ENCODE data around the gene MAP2K7. TPM values are rescaled to one million over a fixed set of nuclear protein-coding genes. Genes with fewer than 3 reads are reported as not detected.
"Not testable (repeated sequence)": the region's sequence is repeated elsewhere in the genome, so short reads cannot be mapped to it uniquely, and the experiment has no call there.

Gene MAP2K7
- total RNA-seq, 1 experiment from 2014 or later = 12.9 TPM

DNA sequence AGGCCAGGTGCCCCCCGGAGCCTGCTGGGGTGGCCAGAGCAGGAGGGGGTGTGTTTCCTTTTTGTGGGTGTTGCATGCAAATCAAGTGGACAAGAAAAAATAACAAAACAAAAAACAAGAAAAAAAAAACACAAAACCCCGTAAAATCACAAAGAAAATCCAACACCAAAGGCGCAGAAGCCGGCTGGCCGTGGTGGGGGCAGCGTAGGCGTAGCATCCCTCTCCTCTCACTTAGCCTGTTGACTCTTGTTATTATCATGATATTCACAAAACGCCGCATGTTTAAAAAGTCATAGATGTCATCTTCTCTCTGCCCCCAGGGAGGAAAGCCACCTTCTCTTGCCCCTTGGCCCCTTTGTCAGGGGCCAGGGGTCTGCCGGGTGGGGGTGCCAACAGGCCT lies 10.0 kb downstream of the MAP2K7 start:
- Histone ChIP-seq H3K27ac (no peak overlapping the region), H3K27me3 (no peaks in the 10 kb centered on the region; the same call in 1 of the 2 replicates), H3K4me3 (no peak overlapping the region), H3K9me3 (replicated peaks) (no peaks in the 10 kb centered on the region), H3K36me3 (no peaks in the 10 kb centered on the region; the same call in 1 of the 2 replicates), H3K4me1 (no peaks in the 10 kb centered on the region)
- no peak for DNase-seq

DNA sequence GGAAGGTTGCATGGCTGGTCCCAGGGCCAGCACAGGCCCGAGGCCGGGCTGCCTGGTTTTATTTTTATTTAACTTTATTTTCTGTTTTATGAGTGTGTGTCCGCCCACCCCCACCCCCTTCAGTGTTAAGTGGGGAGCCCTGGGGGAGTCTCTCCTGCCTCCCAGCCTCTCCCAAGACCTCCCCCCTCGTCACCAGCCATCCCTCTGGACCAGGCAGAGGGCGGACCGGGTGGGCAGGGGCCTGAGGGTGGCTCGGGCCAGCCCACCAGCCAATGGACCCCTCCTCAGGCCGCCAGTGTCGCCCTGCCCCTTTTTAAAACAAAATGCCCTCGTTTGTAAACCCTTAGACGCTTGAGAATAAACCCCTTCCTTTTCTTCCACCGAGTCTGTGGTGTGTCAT lies 10.4 kb downstream of the MAP2K7 start:
- DNase-seq = no peak
- Histone ChIP-seq H3K27me3 (no peaks in the 10 kb centered on the region; the same call in 1 of the 2 replicates), H3K9me3 (replicated peaks) (no peaks in the 10 kb centered on the region), H3K4me1 (no peaks in the 10 kb centered on the region), H3K36me3 (no peaks in the 10 kb centered on the region; the same call in 1 of the 2 replicates), H3K27ac (no peak overlapping the region), H3K4me3 (no peak overlapping the region)

DNA sequence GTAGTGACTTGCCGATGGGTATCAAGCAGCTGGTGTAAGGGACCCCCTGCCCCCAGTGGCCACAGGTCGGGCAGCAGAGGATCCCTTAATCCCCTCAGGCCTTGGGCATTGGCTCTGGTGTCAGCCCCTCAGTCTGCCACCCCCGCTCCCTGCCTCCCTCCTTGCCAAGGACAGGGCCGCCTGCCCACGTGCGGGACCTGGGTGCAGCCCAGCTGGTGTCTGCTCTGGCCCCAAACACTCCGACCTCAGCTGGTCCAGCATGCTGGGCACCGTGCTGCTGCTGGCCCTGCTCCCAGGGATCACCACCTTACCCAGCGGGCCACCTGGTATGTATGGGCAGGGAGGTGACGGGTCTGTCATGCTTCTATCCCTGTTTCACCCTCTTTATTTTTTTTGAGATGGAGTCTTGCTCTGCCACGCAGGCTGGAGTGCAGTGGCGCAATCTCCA lies 10.9 kb downstream of the MAP2K7 start, which contains the start of gene TGFBR3L:
Gene TGFBR3L (plus strand): TSS at position 233 of the 448 bp plus-strand sequence.
- Histone ChIP-seq H3K9me3 (replicated peaks) (no peaks in the 10 kb centered on the region), H3K4me3 (no peak within 1 kb of the TSS), H3K27ac (no peak within 1 kb of the TSS), H3K27me3 (no peaks in the 10 kb centered on the region; the same call in 1 of the 2 replicates), H3K4me1 (no peaks in the 10 kb centered on the region), H3K36me3 (no peaks in the 10 kb centered on the region; the same call in 1 of the 2 replicates)
- DNase-seq = no peak

DNA sequence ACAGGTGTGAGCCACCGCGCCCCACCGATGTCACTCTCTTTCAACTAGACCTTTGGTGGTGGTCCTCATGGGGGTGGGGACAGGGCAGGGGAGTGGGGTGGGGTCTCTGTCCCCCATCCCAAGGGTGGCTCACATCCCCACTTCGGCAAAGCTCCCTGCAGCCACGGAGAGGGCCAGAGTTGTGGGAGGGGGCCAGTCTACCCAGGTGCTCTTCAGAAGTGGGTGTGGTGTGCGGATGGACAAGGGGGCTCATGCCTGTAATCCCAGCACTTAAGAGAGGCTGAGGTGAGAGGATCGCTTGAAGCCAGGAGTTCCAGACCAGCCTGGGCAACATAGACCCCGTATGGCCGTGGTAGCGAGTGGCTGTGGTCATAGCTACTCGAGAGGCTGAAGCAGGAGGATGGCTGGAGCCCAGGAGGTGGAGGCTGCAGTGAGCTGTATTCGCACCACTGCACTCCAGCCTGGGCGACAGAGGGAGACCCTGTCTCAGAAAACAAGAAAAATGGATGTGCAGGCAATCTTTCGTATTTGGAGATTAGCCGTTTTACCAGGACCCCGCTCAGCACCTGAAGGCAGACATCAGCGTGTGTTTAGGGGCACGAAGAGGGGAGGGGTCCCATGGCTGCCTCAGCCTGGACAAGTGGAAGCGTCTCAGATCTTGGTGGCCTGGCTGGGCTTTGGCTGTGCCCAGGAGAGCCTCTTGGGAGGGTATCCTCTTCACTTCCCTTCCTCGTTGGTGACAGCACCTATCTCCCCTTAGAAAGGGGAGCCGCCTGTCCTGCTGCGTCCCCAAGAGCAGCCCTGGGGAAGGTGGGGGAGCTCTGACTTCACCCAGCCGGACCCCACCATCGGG lies 11.8 kb downstream of the MAP2K7 start:
- no peak overlapping the region for H3K4me3 ChIP-seq
- no peak for DNase-seq
- no peaks in the 10 kb centered on the region; the same call in 1 of the 2 replicates for H3K36me3 ChIP-seq
- H3K9me3 ChIP-seq (replicated peaks) = no peaks in the 10 kb centered on the region
- H3K4me1 ChIP-seq = no peaks in the 10 kb centered on the region
- H3K27me3 ChIP-seq = no peaks in the 10 kb centered on the region; the same call in 1 of the 2 replicates
- H3K27ac ChIP-seq = no peak overlapping the region

DNA sequence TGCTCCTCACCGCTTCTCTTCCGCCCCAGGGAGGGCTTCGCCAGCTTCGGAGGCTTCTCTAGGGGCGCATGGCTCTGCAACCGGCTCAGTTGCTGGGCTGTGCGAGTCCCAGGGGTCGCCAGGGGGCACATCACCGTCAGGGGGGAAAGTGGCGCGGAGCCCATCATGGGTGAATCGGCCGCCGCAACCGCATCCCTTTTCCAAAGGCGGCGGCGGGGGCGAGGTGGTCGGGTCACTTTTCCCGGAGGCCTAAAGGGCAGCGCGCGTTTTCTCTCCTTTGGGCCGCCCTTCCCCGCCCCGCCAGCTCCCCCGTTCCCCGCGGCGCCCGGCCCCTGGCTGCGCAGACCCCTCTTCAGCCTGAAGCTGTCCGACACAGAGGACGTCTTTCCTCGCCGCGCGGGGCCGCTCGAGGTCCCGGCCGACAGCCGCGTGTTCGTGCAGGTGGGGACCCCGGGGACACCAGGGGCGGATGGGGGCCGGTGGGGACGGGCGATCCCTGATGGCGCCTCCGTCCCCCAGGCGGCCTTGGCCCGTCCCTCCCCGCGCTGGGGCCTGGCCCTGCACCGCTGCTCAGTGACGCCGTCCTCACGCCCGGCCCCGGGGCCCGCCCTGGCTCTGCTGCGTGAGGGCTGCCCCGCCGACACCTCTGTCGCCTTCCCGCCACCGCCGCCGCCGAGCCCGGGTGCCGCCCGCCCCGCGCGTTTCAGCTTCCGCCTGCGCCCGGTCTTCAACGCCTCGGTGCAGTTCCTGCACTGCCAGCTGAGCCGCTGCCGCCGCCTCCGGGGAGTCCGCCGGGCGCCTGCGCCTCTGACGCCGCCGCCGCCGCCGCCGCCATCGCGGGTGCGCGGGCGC lies 12.7 kb downstream of the MAP2K7 start:
- Histone ChIP-seq H3K4me3 (peak overlapping the region; percentile 25), H3K9me3 (replicated peaks) (no peaks in the 10 kb centered on the region), H3K27me3 (no peaks in the 10 kb centered on the region; the same call in 1 of the 2 replicates), H3K27ac (no peak overlapping the region), H3K36me3 (no peaks in the 10 kb centered on the region; the same call in 1 of the 2 replicates), H3K4me1 (no peaks in the 10 kb centered on the region)
- DNase-seq = no peak

DNA sequence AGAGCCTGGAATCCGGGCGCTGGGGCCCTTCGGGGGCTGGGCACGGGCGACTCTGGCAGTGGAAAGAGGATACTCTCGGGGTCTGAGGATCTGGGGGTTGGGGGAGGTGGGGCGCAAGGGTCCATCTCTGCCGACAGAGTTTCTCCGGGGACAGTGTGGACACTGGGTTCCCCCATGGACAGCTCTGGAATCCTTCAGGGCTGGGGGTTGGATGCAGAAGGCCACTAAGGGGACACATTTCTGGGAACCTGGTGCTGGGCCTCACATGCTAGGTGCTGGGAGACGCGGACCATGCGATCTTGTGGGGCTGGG lies 13.2 kb downstream of the MAP2K7 start:
- Histone ChIP-seq H3K36me3 (no peaks in the 10 kb centered on the region; the same call in 1 of the 2 replicates), H3K27me3 (no peaks in the 10 kb centered on the region; the same call in 1 of the 2 replicates), H3K4me3 (no peak overlapping the region)

DNA sequence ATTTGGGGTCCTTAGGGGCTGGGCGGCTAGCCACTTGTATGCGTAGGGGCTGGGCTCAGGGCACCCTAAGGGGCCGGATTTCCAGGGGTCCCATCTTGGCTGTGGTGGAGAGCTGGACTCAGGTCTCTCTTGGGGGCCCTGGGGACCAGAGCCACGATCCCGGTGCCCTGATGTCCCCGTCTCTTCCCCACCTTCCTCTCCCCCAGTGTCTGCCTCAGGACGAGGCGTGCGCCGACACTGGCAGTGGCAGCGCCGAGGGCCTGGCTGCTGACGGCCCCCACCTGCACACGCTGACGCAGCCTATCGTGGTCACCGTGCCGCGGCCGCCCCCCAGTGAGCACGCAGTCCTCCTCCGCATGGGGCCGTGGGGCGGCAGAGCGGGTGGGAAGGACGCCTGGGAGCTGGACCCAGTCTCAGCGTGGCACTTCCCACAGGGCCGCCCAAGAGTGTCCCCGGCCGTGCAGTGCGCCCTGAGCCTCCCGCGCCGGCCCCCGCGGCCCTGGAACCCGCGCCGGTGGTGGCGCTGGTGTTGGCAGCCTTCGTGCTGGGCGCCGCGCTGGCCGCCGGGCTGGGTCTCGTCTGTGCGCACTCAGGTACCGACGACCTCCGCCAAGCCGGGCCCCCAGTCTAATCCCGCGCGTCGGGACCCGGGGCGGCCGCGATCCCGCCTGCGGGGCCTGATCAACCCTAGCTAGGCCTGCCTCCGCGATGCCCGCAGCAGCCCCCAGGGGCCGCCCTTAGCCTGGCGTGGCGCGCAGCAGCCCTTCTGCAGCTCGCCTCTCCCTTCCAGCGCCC lies 13.8 kb downstream of the MAP2K7 start:
- Histone ChIP-seq H3K36me3 (no peaks in the 10 kb centered on the region; the same call in 1 of the 2 replicates), H3K27me3 (no peaks in the 10 kb centered on the region; the same call in 1 of the 2 replicates), H3K9me3 (replicated peaks) (no peaks in the 10 kb centered on the region), H3K4me3 (no peak overlapping the region), H3K4me1 (no peaks in the 10 kb centered on the region), H3K27ac (no peak overlapping the region)
- DNase-seq = no peak

More for the DNA sequence above, 13.2 kb downstream of the MAP2K7 start:
- no peaks in the 10 kb centered on the region for H3K9me3 ChIP-seq (replicated peaks)
- no peak for DNase-seq
- no peak overlapping the region for H3K27ac ChIP-seq
- no peaks in the 10 kb centered on the region for H3K4me1 ChIP-seq

DNA sequence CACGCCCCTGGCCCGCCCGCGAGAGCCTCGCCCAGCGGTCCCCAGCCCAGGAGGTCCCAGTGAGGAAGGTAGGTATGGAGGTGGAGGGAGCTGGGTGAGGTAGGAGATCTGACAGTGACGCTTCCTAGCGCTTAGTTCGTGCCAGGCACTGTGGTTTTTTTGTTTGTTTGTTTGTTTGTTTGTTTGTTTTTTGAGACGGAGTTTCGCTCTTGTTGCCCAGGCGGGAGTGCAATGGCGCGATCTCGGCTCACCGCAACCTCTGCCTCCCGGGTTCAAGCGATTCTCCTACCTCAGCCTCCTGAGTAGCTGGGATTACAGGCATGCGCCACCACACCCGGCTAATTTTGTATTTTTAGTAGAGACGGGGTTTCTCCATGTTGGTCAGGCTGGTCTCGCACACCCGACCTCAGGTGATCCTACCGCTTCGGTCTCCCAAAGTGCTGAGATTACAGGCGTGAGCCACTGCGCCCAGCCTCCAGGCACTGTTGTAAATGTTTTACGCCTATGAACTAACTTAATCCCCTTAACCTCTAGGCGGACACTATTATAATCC lies 14.5 kb downstream of the MAP2K7 start:
- H3K27ac ChIP-seq, H3K4me3 ChIP-seq, H3K4me1 ChIP-seq: not testable (repeated sequence)

DNA sequence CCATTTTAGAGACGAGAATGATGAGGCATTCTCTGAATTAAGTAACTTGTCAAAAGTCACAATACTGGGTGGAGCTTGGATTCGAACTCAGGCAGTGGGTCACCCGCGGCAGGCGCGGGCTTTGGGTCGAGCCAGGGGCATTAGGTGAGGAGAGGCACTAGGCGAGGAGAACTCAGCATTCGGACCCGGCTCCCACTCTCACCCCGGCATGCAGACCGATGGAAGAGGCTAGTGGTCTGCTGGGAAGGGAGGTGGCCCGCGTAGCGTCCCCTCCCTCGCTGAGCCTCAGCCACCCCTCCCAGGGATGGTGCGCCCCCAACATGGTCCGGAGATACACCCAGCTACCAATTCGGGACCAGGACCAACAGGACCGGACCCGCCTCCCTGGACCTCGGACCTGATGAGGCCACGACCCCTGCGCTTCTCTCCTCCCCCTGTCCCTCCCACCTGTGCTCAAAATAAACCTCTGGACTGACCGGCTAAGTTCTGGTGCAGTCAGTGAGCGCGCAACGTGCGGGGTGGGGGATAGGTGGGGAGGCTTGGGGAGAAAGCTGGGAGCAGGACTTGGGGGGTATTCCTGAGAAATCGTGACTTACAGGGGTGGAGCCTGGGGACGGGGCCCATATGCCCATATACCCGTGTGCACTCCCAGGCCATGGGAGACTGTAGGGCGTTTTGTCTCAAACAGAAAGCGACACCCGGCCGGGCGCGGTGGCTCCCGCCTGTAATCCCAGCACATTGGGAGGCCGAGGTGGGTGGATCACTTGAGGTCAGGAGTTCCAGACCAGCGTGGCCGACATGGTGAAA lies 15.1 kb downstream of the MAP2K7 start:
- Histone ChIP-seq H3K27ac (no peak overlapping the region), H3K36me3 (no peaks in the 10 kb centered on the region), H3K27me3 (no peaks in the 10 kb centered on the region; the same call in 1 of the 2 replicates), H3K9me3 (replicated peaks) (no peaks in the 10 kb centered on the region), H3K4me3 (no peak overlapping the region), H3K4me1 (no peaks in the 10 kb centered on the region)
- no peak for DNase-seq

More for the DNA sequence above, 14.5 kb downstream of the MAP2K7 start:
- H3K36me3 ChIP-seq; DNase-seq; H3K27me3 ChIP-seq; H3K9me3 ChIP-seq (replicated peaks): not testable (repeated sequence)

DNA sequence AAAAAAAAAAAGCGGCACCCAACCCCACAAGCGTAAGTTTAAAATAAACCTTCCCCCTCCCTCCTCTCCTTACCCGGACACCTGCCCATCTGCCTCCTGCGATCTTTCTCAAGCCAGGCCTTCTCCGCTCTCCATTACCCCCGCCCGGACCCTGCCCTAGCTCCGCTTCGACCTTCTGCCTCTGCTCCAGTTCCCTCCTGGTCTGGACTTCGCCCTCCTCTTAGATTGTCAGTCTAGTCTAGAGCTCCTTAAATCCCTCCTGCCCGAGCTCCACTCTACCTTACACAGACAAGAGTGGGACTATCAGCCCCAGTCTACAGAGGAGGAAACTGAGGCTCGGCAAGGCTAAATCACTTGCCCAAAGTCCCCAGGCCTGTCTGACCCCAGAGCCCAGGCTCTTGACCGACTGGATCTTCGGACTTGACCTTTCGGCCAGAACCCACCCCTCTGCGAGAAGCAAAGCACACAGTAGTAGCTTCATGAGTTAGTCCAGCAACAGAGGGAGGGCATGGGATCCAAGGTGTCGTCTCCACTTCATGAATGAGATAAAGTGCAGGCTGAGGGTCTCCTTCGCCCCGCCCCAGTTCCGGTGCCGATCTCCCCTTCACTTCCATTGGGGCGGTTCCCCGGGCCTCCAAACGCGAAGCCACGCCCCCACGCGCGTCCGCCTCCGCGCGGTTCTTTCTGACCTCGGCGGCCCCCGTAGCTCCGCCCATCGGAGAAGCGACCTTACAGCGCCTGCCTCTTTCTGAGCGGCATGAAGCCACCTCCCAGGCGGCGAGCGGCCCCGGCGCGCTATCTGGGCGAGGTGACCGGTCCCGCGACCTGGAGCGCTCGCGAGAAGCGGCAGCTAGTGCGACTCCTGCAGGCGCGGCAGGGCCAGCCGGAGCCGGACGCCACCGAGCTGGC lies 16.2 kb downstream of the MAP2K7 start, which contains the start of gene SNAPC2:
Gene SNAPC2 (plus strand): TSS at position 729 of the 909 bp plus-strand sequence. CDS start 29 bp downstream, at position 758.
- Histone ChIP-seq H3K36me3 (no peaks in the 10 kb centered on the region), H3K4me1 (no peaks in the 10 kb centered on the region)

DNA sequence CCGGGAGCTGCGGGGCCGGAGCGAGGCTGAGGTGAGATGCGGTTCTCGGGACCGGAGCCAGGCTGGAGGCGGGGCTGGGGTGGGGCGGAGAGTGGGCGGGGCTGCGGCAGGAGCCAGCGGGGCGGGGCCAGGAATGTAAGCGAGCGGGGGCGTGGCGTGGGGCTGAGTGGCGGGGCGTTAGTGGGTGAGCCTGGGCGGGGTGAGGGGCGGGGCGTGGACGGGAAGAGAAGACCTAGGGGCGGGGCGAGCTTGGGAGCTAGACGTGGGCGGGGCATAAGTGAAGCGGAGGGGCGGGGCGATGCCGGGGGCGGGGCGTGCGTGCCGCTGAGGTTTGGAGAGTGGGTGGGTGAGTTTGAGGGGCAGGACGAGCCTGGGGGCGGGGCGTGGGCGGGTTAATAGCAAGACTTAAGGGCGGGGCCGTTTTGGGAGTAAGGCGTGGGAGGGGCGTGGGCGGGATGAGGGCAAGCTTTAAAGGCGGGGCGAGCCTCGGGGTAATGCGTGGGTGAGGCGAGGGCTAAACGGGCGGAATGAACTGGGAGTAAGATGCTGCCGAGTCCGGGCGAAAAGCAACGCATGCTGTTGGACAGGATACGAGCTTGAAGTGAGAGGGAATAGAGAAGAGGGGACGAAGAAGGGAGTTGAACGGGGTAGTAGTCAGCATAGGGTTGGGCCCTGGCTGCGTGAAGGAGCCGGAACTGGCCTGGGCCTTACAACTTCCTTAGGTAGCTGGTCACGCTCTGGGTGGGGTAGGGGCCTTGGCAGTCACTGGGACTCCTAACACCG lies 17.0 kb downstream of the MAP2K7 start:
- DNase-seq = peak; percentile 98 to 99
- H3K36me3 ChIP-seq = no peaks in the 10 kb centered on the region

More for the DNA sequence above, 16.2 kb downstream of the MAP2K7 start, which contains the start of gene SNAPC2:
- DNase-seq = peak; percentile 96 to 97
- Histone ChIP-seq H3K27me3 (no peaks in the 10 kb centered on the region; the same call in 1 of the 2 replicates), H3K27ac (peak within 1 kb of the TSS; percentile 47), H3K9me3 (replicated peaks) (no peaks in the 10 kb centered on the region), H3K4me3 (peak within 1 kb of the TSS; percentile 70)

More for the DNA sequence above, 17.0 kb downstream of the MAP2K7 start:
- no peaks in the 10 kb centered on the region for H3K4me1 ChIP-seq
- H3K27ac ChIP-seq = peak overlapping the region; percentile 47
- H3K9me3 ChIP-seq (replicated peaks) = no peaks in the 10 kb centered on the region
- no peaks in the 10 kb centered on the region; the same call in 1 of the 2 replicates for H3K27me3 ChIP-seq
- H3K4me3 ChIP-seq = peak overlapping the region; percentile 70
